ENCODE measurements around the gene ITPR3.
"Not testable (repeated sequence)": the region's sequence is repeated elsewhere in the genome, so short reads cannot be mapped to it uniquely, and the experiment has no call there.

Gene ITPR3

GRCh38 chr6:33616113-33616512 lies 5.0 kb upstream of the ITPR3 start:
- no peak for DNase-seq

GRCh38 chr6:33616913-33617312 lies 4.2 kb upstream of the ITPR3 start:
- no peak for DNase-seq

GRCh38 chr6:33619166-33619840 lies 1.8 kb upstream of the ITPR3 start:
- DNase-seq: no peak

GRCh38 chr6:33620158-33620855 lies 815 bp upstream of the ITPR3 start:
- no peak for DNase-seq

- no peak for DNase-seq
Measured at GRCh38 chr6:33621711-33622388, 728 bp downstream of the ITPR3 start.

GRCh38 chr6:33622456-33623431 lies 1.6 kb downstream of the ITPR3 start:
- no peak for DNase-seq

- DNase-seq: no peak
Measured at GRCh38 chr6:33623895-33624381, 2.8 kb downstream of the ITPR3 start.

GRCh38 chr6:33624856-33625255 lies 3.7 kb downstream of the ITPR3 start:
- no peak for DNase-seq

- DNase-seq: no peak
Measured at GRCh38 chr6:33627876-33628275, 6.8 kb downstream of the ITPR3 start.

GRCh38 chr6:33628401-33628964 lies 7.4 kb downstream of the ITPR3 start:
- DNase-seq: no peak

GRCh38 chr6:33630014-33630413 lies 8.9 kb downstream of the ITPR3 start:
- DNase-seq: no peak

- DNase-seq: not testable (repeated sequence)
Measured at GRCh38 chr6:33631521-33631920, 10.4 kb downstream of the ITPR3 start.

GRCh38 chr6:33631971-33632557 lies 10.9 kb downstream of the ITPR3 start:
- no peak for DNase-seq

- peak in 1 of 2 experiments; percentile 42 for DNase-seq
Measured at GRCh38 chr6:33632558-33633039, 11.5 kb downstream of the ITPR3 start.

- no peak for DNase-seq
Measured at GRCh38 chr6:33633084-33633461, 12.0 kb downstream of the ITPR3 start.

- DNase-seq: peak in 1 of 2 experiments; percentile 60
Measured at GRCh38 chr6:33633462-33634158, 12.5 kb downstream of the ITPR3 start.

GRCh38 chr6:33634161-33634727 lies 13.1 kb downstream of the ITPR3 start:
- DNase-seq: no peak

GRCh38 chr6:33634946-33635345 lies 13.8 kb downstream of the ITPR3 start:
- no peak for DNase-seq

- no peak for DNase-seq
Measured at GRCh38 chr6:33636655-33637054, 15.5 kb downstream of the ITPR3 start.

GRCh38 chr6:33638556-33638955 lies 17.4 kb downstream of the ITPR3 start:
- DNase-seq: no peak

- DNase-seq: no peak
Measured at GRCh38 chr6:33639559-33639958, 18.4 kb downstream of the ITPR3 start.
